ENCODE results near the gene ZCCHC2. TPM values are rescaled to one million over a fixed set of nuclear protein-coding genes. Genes with fewer than 3 reads are reported as not detected.

Gene ZCCHC2
- total and polyA plus RNA-seq, 9 of the 15 experiments (the other 6 are each of a cell fraction or from before 2014, with no cell fraction given) = 1.0 to 9.2 (median 6.0) TPM

DNA sequence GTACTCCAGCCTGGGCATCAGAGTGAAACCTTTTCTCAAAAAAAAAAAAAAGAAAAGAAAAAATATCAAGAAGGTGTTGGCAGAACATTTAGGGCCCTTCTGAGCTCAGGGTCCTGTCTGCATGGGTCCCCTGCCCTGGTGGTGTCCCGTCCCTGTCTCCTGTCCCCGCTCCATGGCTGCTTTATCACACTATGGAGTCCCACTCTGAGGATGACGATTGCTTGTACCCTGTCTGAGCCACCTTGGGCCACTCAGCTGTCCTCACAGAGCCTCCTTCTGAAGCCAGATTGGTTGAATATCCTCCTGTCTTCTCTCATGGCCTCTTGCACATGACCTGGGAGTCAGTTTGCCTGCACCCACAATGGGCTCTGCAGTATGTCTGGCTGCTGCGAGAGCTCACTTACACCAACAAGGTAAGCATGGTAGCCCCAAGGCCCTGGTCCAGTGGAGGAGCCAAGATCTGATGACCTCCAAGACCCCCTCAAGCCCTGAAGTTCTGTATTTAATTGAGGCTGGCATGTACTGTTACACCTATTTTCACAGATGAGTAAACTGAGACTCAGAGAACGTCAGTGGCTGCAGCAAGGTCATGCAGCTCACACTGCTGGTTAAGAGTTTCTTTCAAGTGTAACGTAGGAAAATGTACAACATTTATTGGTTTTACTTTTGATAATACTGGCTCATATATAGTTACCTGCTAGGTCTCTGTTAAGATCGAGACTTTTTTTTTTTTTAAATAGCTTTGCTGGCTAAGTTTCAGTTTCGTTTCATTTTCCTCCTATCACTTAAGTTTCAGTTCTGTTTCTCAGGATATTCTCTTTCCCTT is 16.9 kb upstream of the ZCCHC2 start (continued):
- no peak for TF ChIP-seq ZBTB1 (CRISPR knock-in tag; IDR thresholded peaks at IDR 0.05; ENCODE audit: borderline replicate concordance, low read depth)
- no peak for TF ChIP-seq ILF3 (IDR thresholded peaks at IDR 0.05; ENCODE audit: borderline replicate concordance)
- TF ChIP-seq TFAP4 (CRISPR knock-in tag; IDR thresholded peaks at IDR 0.05; ENCODE audit: borderline replicate concordance) = no peak
- TF ChIP-seq PTRF (tag; IDR thresholded peaks at IDR 0.05) = no peak
- no peak for TF ChIP-seq ZFP1 (CRISPR knock-in tag; IDR thresholded peaks at IDR 0.05)
- no peak for TF ChIP-seq ARNT (IDR thresholded peaks at IDR 0.05)

DNA sequence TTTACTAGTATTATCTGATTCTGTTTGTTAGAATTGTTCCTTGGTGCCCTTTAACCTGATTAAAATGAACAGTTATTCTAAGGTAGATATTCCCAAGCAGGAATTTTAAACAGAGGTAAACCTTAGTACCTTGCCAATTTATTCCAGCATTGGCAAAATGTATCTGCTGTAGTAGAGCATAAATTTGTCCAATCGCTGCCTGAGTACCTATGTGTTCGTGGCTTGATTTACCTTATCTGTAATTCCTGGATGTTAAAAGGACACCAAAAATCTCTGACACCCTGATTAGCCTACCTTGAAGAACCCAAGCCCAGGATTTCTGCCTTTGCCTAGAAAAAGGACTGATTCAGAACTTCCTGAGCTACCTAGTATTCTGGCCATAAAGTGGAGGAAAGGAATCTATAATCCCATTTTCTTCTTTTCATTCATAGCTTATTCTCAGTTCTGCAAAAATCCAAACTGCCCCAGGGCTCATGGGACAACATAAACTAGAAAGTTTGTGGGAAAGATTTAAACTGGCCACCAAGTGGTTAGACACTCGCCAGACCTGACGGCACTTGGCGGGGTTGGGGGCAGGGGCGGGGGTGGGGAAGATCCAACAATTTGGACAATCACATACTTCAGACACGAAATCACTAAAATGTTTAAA is 16.2 kb upstream of the ZCCHC2 start:
- Histone ChIP-seq H3K9me3 (replicated peaks; ENCODE audit: control insufficient read depth, insufficient read depth, low read depth, low read length) (no peaks in the 10 kb centered on the region), H3K9me1 (ENCODE audit: control insufficient read depth, insufficient read depth, low read length) (no peaks in the 10 kb centered on the region), H2AFZ (ENCODE audit: low read depth, low read length) (peak overlapping the region; percentile 91), H3K36me3 (ENCODE audit: control insufficient read depth, insufficient read depth, low read length) (no peaks in the 10 kb centered on the region), H3K9ac (ENCODE audit: insufficient read depth in 1 of 2, low read depth in 2 of 2, low read length in 2 of 2) (peak overlapping the region in 1 of 2 experiments; percentile 41; a peak in 1 of 4 replicates), H3K4me1 (replicated peaks in 1 of 2; ENCODE audit: control insufficient read depth in 2 of 2, insufficient read depth in 2 of 2, low read length in 2 of 2) (no peaks in the 10 kb centered on the region; a peak in 1 of 5 replicates), H3K27me3 (ENCODE audit: control insufficient read depth in 2 of 2, insufficient read depth in 2 of 2, low read length in 2 of 2) (no peaks in the 10 kb centered on the region), H3K27ac (ENCODE audit: extremely low read depth, low read depth, low read length) (no peak overlapping the region), H4K20me1 (replicated peaks; ENCODE audit: control insufficient read depth, insufficient read depth, low read length) (no peaks in the 10 kb centered on the region), H3K4me3 (peak overlapping the region; percentile 16; the same call in 1 of the 2 replicates), H3K4me2 (ENCODE audit: insufficient read depth, low read length) (peak overlapping the region; percentile 61), H3K79me2 (ENCODE audit: control insufficient read depth, insufficient read depth, low read length) (no peaks in the 10 kb centered on the region)
- in situ Hi-C loops (cut with MboI) = no loop called here
- ATAC-seq (no peak), FAIRE-seq (no peak), DNase-seq (ENCODE audit: extremely low read depth in 1 of 4, low spot score in 3 of 4) (no peak)
- no TSS peak for BruUV-seq (replicated peaks)
- intact Hi-C loops (cut with micrococcal nuclease) = no loop called here
- POLR2A ChIA-PET = interaction anchor here (1.2 kb wide), 1 partner anchor 10 kb away, joined by 6 read pairs; no protein-coding TSS in a partner anchor
- CTCF ChIA-PET (ENCODE audit: low intra/inter-chr PET ratio) = no interaction called here
- WGBS (ENCODE audit: insufficient coverage, low coverage, missing lambda C conversion rate) = 8% methylated on average over 2 of the region's 7 CpGs
- TF ChIP-seq ASH1L (IDR thresholded peaks at IDR 0.05; ENCODE audit: borderline replicate concordance, low read depth, partially characterized antibody) = no peak
- TF ChIP-seq, protein P1, sequence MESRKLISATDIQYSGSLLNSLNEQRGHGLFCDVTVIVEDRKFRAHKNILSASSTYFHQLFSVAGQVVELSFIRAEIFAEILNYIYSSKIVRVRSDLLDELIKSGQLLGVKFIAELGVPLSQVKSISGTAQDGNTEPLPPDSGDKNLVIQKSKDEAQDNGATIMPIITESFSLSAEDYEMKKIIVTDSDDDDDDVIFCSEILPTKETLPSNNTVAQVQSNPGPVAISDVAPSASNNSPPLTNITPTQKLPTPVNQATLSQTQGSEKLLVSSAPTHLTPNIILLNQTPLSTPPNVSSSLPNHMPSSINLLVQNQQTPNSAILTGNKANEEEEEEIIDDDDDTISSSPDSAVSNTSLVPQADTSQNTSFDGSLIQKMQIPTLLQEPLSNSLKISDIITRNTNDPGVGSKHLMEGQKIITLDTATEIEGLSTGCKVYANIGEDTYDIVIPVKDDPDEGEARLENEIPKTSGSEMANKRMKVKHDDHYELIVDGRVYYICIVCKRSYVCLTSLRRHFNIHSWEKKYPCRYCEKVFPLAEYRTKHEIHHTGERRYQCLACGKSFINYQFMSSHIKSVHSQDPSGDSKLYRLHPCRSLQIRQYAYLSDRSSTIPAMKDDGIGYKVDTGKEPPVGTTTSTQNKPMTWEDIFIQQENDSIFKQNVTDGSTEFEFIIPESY (CRISPR knock-in tag; IDR thresholded peaks at IDR 0.05) = 0 out of 2 replicates have a peak, but pooled peaks have one; percentile 48
- TF ChIP-seq HNRNPL (IDR thresholded peaks at IDR 0.05; ENCODE audit: low read depth, low read length) = no peak

All from K562 (cell line).